SU-DHL-6 (cell line): Measurements from ENCODE around the gene EIF2AK2.

Experiments
- H2AFZ ChIP-seq: fragments of 200-600 bp; sonication (generic); 2 replicates; pipeline ENCODE4 v1.6.1; 2014; ENCODE audit warnings: low read depth, mild to moderate bottlenecking, moderate library complexity, mixed read lengths, antibody characterized with exemption, low read length; ENCODE audit not compliant: severe bottlenecking
- H3F3A ChIP-seq: fragments of 200-600 bp; shearing (Covaris generic); 2 replicates; pipeline ENCODE4 v1.6.0; 2016; ENCODE audit warnings: antibody characterized with exemption, mild to moderate bottlenecking; ENCODE audit not compliant: insufficient read depth
- H3K27ac ChIP-seq: fragments of 200-600 bp; sonication (generic); 2 replicates; pipeline ENCODE4 v1.5.1; 2016; ENCODE audit warnings: low read depth, mild to moderate bottlenecking, low read length, moderate library complexity, mixed read lengths
- H3K27me3 ChIP-seq: fragments of 200-600 bp; sonication (generic), shearing (Covaris generic); 2 replicates; pipeline ENCODE4 v1.6.0; 2014; ENCODE audit warnings: mild to moderate bottlenecking, low read length
- H3K36me3 ChIP-seq: fragments of 200-600 bp; sonication (generic); 2 replicates; pipeline ENCODE4 v1.6.1; 2014; ENCODE audit warnings: mild to moderate bottlenecking, low read length, mixed read lengths
- H3K4me2 ChIP-seq: fragments of 300-600, 200-600 bp; shearing (Covaris generic), sonication (generic); 2 replicates; pipeline ENCODE4 v1.6.0; 2014; ENCODE audit warnings: low read length, low read depth, mild to moderate bottlenecking; ENCODE audit not compliant: poor library complexity, severe bottlenecking
- H3K4me3 ChIP-seq: fragments of 200-600 bp; sonication (generic); 2 replicates; pipeline ENCODE4 v1.5.1; 2014; ENCODE audit warnings: antibody characterized with exemption, low read length, mild to moderate bottlenecking, mixed read lengths; ENCODE audit not compliant: insufficient read depth, poor library complexity, severe bottlenecking
- H3K79me2 ChIP-seq: fragments of 200-600 bp; sonication (generic); 2 replicates; pipeline ENCODE4 v1.6.1; 2014; ENCODE audit warnings: mild to moderate bottlenecking, low read length, moderate library complexity; ENCODE audit not compliant: insufficient read depth
- H3K9ac ChIP-seq: fragments of 200-600 bp; sonication (generic); 2 replicates; pipeline ENCODE4 v1.7.0; 2014; ENCODE audit warnings: mild to moderate bottlenecking, low read length
- H3K9me2 ChIP-seq: fragments of 200-600 bp; sonication (generic); replicated peaks from 2 replicates; pipeline ENCODE4 v1.6.1; 2014; ENCODE audit warnings: low read length; ENCODE audit not compliant: insufficient read depth
- H3K9me3 ChIP-seq: fragments of 200-600 bp; sonication (generic); 2 replicates; pipeline ENCODE4 v1.6.1; 2014; ENCODE audit warnings: low read length, mixed read lengths; ENCODE audit not compliant: insufficient read depth
- H4K20me1 ChIP-seq: fragments of 200-600 bp; sonication (generic); 2 replicates; pipeline ENCODE4 v1.6.1; 2014; ENCODE audit warnings: low read depth, mild to moderate bottlenecking, antibody characterized with exemption, low read length, moderate library complexity, mixed read lengths
- EZH2phosphoT487 ChIP-seq: fragments of 200-600 bp; sonication (generic), shearing (Covaris generic); conservative IDR thresholded peaks from 2 replicates; pipeline ENCODE4 v1.6.1; 2018; ENCODE audit warnings: mild to moderate bottlenecking, antibody characterized with exemption, low read length, moderate library complexity, mixed read lengths
- TF ChIP-seq, protein P1 (sequence below): fragments of 200-600 bp; sonication (generic); IDR thresholded peaks from one replicate; pipeline ENCODE4 v1.5.1; 2017; ENCODE audit warnings: antibody characterized with exemption, mild to moderate bottlenecking, low read length, moderate library complexity; ENCODE audit not compliant: insufficient read depth, poor library complexity, severe bottlenecking

EIF2AK2 gene

DNA sequence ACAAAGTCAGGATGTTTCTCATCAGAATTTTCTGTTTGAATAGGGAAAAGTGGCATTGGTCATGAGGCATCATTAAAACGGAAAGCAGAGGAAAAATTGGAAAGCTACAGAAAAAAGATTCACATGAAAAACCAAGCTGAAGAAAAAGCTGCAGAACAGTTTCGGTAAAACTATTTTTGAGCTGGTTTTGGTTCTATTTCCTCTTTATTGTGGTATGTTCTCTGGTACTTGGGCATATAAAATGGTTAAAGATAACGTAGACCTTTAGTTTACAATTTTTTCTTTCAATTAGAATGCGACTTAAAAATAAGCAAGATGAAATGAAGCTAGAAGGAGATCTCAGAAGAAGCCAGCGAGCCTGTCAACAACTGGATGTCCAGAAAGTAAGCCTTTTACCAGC is 64.9 kb downstream of the EIF2AK2 start:
- no peaks in the 10 kb centered on the region for H3K9me2 ChIP-seq
- H3K27me3 ChIP-seq = no peaks in the 10 kb centered on the region
- H2AFZ ChIP-seq = no peak overlapping the region
- H3K9me3 ChIP-seq = no peaks in the 10 kb centered on the region
- H3K79me2 ChIP-seq = peaks cover 5% of the 10 kb centered on the region; the same call in 1 of the 2 replicates
- H3K4me2 ChIP-seq = peak overlapping the region; percentile 82
- TF ChIP-seq EZH2phosphoT487 = no peak
- TF ChIP-seq, protein P1, sequence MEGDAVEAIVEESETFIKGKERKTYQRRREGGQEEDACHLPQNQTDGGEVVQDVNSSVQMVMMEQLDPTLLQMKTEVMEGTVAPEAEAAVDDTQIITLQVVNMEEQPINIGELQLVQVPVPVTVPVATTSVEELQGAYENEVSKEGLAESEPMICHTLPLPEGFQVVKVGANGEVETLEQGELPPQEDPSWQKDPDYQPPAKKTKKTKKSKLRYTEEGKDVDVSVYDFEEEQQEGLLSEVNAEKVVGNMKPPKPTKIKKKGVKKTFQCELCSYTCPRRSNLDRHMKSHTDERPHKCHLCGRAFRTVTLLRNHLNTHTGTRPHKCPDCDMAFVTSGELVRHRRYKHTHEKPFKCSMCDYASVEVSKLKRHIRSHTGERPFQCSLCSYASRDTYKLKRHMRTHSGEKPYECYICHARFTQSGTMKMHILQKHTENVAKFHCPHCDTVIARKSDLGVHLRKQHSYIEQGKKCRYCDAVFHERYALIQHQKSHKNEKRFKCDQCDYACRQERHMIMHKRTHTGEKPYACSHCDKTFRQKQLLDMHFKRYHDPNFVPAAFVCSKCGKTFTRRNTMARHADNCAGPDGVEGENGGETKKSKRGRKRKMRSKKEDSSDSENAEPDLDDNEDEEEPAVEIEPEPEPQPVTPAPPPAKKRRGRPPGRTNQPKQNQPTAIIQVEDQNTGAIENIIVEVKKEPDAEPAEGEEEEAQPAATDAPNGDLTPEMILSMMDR = no peak
- peaks cover 32% of the 10 kb centered on the region for H3K36me3 ChIP-seq
- H3F3A ChIP-seq = peaks cover 38% of the 10 kb centered on the region
- no peaks in the 10 kb centered on the region for H4K20me1 ChIP-seq
- peak overlapping the region; percentile 77 for H3K27ac ChIP-seq
- no peak overlapping the region for H3K4me3 ChIP-seq
- H3K9ac ChIP-seq = no peak overlapping the region; the same call in 1 of the 2 replicates

DNA sequence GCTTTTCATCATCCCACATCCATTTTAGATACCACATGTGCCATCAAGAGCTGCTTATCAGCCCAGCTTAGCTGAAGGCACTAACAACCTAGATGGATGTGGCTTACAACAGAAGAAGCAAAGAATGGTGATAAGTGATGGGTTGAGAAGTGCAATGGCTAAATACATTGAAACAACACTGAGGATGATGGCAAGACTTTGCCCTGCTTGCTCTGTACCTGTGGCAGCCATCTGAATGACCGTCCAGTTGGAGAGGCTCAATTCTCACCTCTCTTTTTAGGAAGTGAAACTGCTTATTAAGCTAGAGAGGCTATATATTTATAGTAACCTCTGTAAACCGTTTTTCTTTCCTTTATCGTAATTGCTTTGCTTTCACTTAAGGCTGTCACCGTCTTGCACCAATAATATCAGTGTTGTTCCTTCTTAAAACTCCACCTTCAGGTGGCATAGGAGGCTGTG is 66.7 kb downstream of the EIF2AK2 start:
- H3K4me3 ChIP-seq = peak overlapping the region; percentile 22
- peaks cover 41% of the 10 kb centered on the region for H3F3A ChIP-seq
- no peak overlapping the region for H3K9ac ChIP-seq
- no peak overlapping the region for H2AFZ ChIP-seq
- peaks cover 16% of the 10 kb centered on the region for H3K79me2 ChIP-seq
- H3K9me3 ChIP-seq = no peaks in the 10 kb centered on the region
- H3K4me2 ChIP-seq = peak overlapping the region; percentile 64
- TF ChIP-seq EZH2phosphoT487 = no peak
- TF ChIP-seq, protein P1 = no peak
- no peaks in the 10 kb centered on the region for H4K20me1 ChIP-seq
- no peaks in the 10 kb centered on the region for H3K9me2 ChIP-seq
- H3K36me3 ChIP-seq = peaks cover 18% of the 10 kb centered on the region
- H3K27me3 ChIP-seq = no peaks in the 10 kb centered on the region
- peak overlapping the region; percentile 81 for H3K27ac ChIP-seq

DNA sequence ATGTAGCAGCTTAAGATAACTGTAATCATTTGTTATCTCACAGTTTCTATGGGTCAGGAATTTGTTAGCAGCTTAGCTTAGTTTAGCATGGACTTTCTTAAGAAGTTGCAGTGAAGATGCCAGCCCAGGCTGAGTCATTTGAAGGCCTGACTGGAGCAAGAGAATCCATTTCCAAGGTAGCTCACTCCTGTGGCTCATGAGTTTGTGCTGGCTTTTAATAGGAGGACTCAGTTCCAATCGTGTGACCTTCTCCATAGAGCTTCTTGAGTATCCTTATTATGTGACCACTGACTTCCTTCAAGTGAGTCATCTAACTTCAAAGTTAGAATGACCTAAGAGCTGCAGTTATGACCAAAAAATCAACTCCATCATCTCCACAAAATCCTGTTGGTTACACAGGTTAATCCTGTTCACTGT is 71.0 kb downstream of the EIF2AK2 start:
- peak overlapping the region; percentile 77; the same call in 1 of the 2 replicates for H3K9ac ChIP-seq

More for the DNA sequence above, 71.0 kb downstream of the EIF2AK2 start:
- H2AFZ ChIP-seq = no peak overlapping the region
- H3K4me2 ChIP-seq = peak overlapping the region; percentile 84
- H3F3A ChIP-seq = peaks cover 32% of the 10 kb centered on the region
- H3K27ac ChIP-seq = no peak overlapping the region
- peaks cover 25% of the 10 kb centered on the region for H3K79me2 ChIP-seq
- peaks cover 3% of the 10 kb centered on the region; the same call in 1 of the 2 replicates for H3K36me3 ChIP-seq
- H3K9me3 ChIP-seq = no peaks in the 10 kb centered on the region
- H3K9me2 ChIP-seq = no peaks in the 10 kb centered on the region
- no peaks in the 10 kb centered on the region for H3K27me3 ChIP-seq
- H3K4me3 ChIP-seq = no peak overlapping the region
- TF ChIP-seq, protein P1 = no peak
- TF ChIP-seq EZH2phosphoT487 = no peak
- no peaks in the 10 kb centered on the region for H4K20me1 ChIP-seq
